ENCODE data around the gene TATDN2.

The TATDN2 gene

GRCh38 chr3:10224794-10225665 lies 23.2 kb upstream of the TATDN2 start:
- H3K4me1 Mint-ChIP-seq: no peaks in the 10 kb centered on the region
- no peak overlapping the region for H3K27ac Mint-ChIP-seq
- H3K36me3 Mint-ChIP-seq (ENCODE audit: low read depth): no peaks in the 10 kb centered on the region
- H3K27me3 Mint-ChIP-seq (ENCODE audit: low read depth): no peaks in the 10 kb centered on the region
- H3K4me3 Mint-ChIP-seq: no peak overlapping the region
- peak; percentile 45 to 55 (median 48) for TF ChIP-seq CTCF (IDR thresholded peaks at IDR 0.05; ENCODE audit: unreplicated experiment in 3 of 3)
- no peaks in the 10 kb centered on the region for H3K9me3 Mint-ChIP-seq

- Mint-ChIP-seq H3K9me3 (no peaks in the 10 kb centered on the region), H3K4me1 (no peaks in the 10 kb centered on the region), H3K27ac (no peak overlapping the region), H3K4me3 (no peak overlapping the region), H3K36me3 (ENCODE audit: low read depth) (no peaks in the 10 kb centered on the region), H3K27me3 (ENCODE audit: low read depth) (no peaks in the 10 kb centered on the region)
- TF ChIP-seq CTCF (IDR thresholded peaks at IDR 0.05; ENCODE audit: unreplicated experiment in 3 of 3): no peak
These were observed 22.0 kb upstream of the TATDN2 start for GRCh38 chr3:10226293-10226692.

GRCh38 chr3:10228248-10228950 lies 19.9 kb upstream of the TATDN2 start:
- TF ChIP-seq CTCF (IDR thresholded peaks at IDR 0.05; ENCODE audit: unreplicated experiment in 3 of 3): no peak
- H3K36me3 Mint-ChIP-seq (ENCODE audit: low read depth): no peaks in the 10 kb centered on the region
- no peak overlapping the region for H3K4me3 Mint-ChIP-seq
- no peaks in the 10 kb centered on the region for H3K27me3 Mint-ChIP-seq (ENCODE audit: low read depth)
- no peaks in the 10 kb centered on the region for H3K9me3 Mint-ChIP-seq
- no peaks in the 10 kb centered on the region for H3K4me1 Mint-ChIP-seq
- no peak overlapping the region for H3K27ac Mint-ChIP-seq

- no peaks in the 10 kb centered on the region for H3K36me3 Mint-ChIP-seq (ENCODE audit: low read depth)
- no peaks in the 10 kb centered on the region for H3K27me3 Mint-ChIP-seq (ENCODE audit: low read depth)
- H3K27ac Mint-ChIP-seq: no peak overlapping the region
- H3K4me3 Mint-ChIP-seq: no peak overlapping the region
- H3K9me3 Mint-ChIP-seq: no peaks in the 10 kb centered on the region
- TF ChIP-seq CTCF (IDR thresholded peaks at IDR 0.05; ENCODE audit: unreplicated experiment in 3 of 3): no peak
- H3K4me1 Mint-ChIP-seq: no peaks in the 10 kb centered on the region
These were observed 18.7 kb upstream of the TATDN2 start for GRCh38 chr3:10229576-10229975.

- Mint-ChIP-seq H3K36me3 (ENCODE audit: low read depth) (no peaks in the 10 kb centered on the region), H3K9me3 (no peaks in the 10 kb centered on the region), H3K27me3 (ENCODE audit: low read depth) (no peaks in the 10 kb centered on the region), H3K4me3 (no peak overlapping the region), H3K27ac (no peak overlapping the region), H3K4me1 (no peaks in the 10 kb centered on the region)
- no peak for TF ChIP-seq CTCF (IDR thresholded peaks at IDR 0.05; ENCODE audit: unreplicated experiment in 3 of 3)
These were observed 16.1 kb upstream of the TATDN2 start for GRCh38 chr3:10232137-10232536.

Data from nephron (organoid).